HepG2 (cell line): ENCODE data around the gene RAB3D. TPM values are rescaled to one million over a fixed set of nuclear protein-coding genes. Genes with fewer than 3 reads are reported as not detected.

ENCODE experiments used
- FOSL2 ChIP-seq: sonication (generic); formaldehyde crosslinking; IDR thresholded peaks from 2 replicates; pipeline ENCODE4 v1.4.0; 2020; ENCODE audit warnings: missing genetic modification reagents
- GATAD1 ChIP-seq: IDR thresholded peaks from 2 replicates; pipeline ENCODE4 v1.6.1; 2016; ENCODE audit warnings: missing genetic modification reagents, missing compliant biosample characterization
- KMT2A ChIP-seq: sonication (generic); formaldehyde crosslinking; IDR thresholded peaks from 2 replicates; pipeline ENCODE4 v1.4.0; 2020; ENCODE audit warnings: missing genetic modification reagents
- MLLT10 ChIP-seq: sonication (generic); formaldehyde crosslinking; IDR thresholded peaks from 2 replicates; pipeline ENCODE4 v1.4.0; 2020; ENCODE audit warnings: missing genetic modification reagents
- PAF1 ChIP-seq: IDR thresholded peaks from 2 replicates; pipeline ENCODE4 v1.6.1; 2016; ENCODE audit warnings: missing genetic modification reagents, missing compliant biosample characterization
- SALL2 ChIP-seq: sonication (generic); formaldehyde crosslinking; IDR thresholded peaks from 2 replicates; pipeline ENCODE4 v1.8.1; 2023; ENCODE audit warnings: mild to moderate bottlenecking, missing genetic modification reagents, inconsistent platforms
- ZNF343 ChIP-seq: sonication (generic); formaldehyde crosslinking; IDR thresholded peaks from 2 replicates; pipeline ENCODE4 v1.4.0; 2020; ENCODE audit warnings: mild to moderate bottlenecking, missing genetic modification reagents
- ZNF550 ChIP-seq: sonication (generic); formaldehyde crosslinking; IDR thresholded peaks from 2 replicates; pipeline ENCODE4 v1.4.0; 2020; ENCODE audit warnings: mild to moderate bottlenecking, missing genetic modification reagents, borderline replicate concordance
- ZNF644 ChIP-seq: IDR thresholded peaks from 2 replicates; pipeline ENCODE4 v1.6.1; 2016; ENCODE audit warnings: low read depth
- ZNF674 ChIP-seq: sonication (generic); formaldehyde crosslinking; IDR thresholded peaks from 2 replicates; pipeline ENCODE4 v1.5.0; 2020; ENCODE audit warnings: low read depth, mild to moderate bottlenecking, missing genetic modification reagents
- polyA plus RNA-seq, 8 experiments: library from polyadenylated mRNA; depleted of rRNA in 3 of 8; stranded (reverse) in 7 of 8; unstranded in 1 of 8; fragments of >200 nt; fragmentation: Illumina TruSeq in 4 of 8; extraction: Trizol in 4 of 8; gene quantifications; 2 replicates each; pipeline versions ENCODE4 v1.2.1 to v1.2.3, GENCODE V29; 2011 to 2016; ENCODE audit warnings: low read depth in 4 of 8, missing spikeins in 1 of 8, mixed read lengths in 1 of 8; ENCODE audit not compliant: insufficient read depth in 1 of 8
- total RNA-seq, 5 experiments: library from RNA; depleted of rRNA; stranded (reverse); fragments of >200 nt; fragmentation: Illumina TruSeq; extraction: Trizol; gene quantifications; 2 replicates each; pipeline ENCODE4 v1.2.3, GENCODE V29; 2016; ENCODE audit warnings: low read depth in 1 of 5
- TF ChIP-seq, protein P1 (sequence below): sonication (generic); formaldehyde crosslinking; IDR thresholded peaks from 2 replicates; pipeline ENCODE4 v1.8.0; 2022; ENCODE audit warnings: missing genetic modification reagents, mild to moderate bottlenecking, inconsistent platforms, borderline replicate concordance
- TF ChIP-seq, protein P2 (sequence below): sonication (generic); formaldehyde crosslinking; IDR thresholded peaks from 2 replicates; pipeline ENCODE4 v1.4.0; 2020; ENCODE audit warnings: missing genetic modification reagents; ENCODE audit errors: not compliant biosample characterization
- TF ChIP-seq, protein P3 (sequence below): sonication (generic); formaldehyde crosslinking; IDR thresholded peaks from 2 replicates; pipeline ENCODE4 v1.5.0; 2020; ENCODE audit warnings: mild to moderate bottlenecking, missing genetic modification reagents, borderline replicate concordance
- TF ChIP-seq, protein P4 (sequence below): IDR thresholded peaks from 2 replicates; pipeline ENCODE4 v1.6.1; 2016; ENCODE audit warnings: missing compliant biosample characterization, missing genetic modification reagents, borderline replicate concordance
- TF ChIP-seq, protein P5 (sequence below): fragments of 450-650 bp; IDR thresholded peaks from 2 replicates; pipeline ENCODE4 v1.6.1; 2016

Gene RAB3D
- total and polyA plus RNA-seq, 2 of the 13 experiments (the other 11 are each of a cell fraction or from before 2014, with no cell fraction given): 2.0 to 16.1 TPM

DNA sequence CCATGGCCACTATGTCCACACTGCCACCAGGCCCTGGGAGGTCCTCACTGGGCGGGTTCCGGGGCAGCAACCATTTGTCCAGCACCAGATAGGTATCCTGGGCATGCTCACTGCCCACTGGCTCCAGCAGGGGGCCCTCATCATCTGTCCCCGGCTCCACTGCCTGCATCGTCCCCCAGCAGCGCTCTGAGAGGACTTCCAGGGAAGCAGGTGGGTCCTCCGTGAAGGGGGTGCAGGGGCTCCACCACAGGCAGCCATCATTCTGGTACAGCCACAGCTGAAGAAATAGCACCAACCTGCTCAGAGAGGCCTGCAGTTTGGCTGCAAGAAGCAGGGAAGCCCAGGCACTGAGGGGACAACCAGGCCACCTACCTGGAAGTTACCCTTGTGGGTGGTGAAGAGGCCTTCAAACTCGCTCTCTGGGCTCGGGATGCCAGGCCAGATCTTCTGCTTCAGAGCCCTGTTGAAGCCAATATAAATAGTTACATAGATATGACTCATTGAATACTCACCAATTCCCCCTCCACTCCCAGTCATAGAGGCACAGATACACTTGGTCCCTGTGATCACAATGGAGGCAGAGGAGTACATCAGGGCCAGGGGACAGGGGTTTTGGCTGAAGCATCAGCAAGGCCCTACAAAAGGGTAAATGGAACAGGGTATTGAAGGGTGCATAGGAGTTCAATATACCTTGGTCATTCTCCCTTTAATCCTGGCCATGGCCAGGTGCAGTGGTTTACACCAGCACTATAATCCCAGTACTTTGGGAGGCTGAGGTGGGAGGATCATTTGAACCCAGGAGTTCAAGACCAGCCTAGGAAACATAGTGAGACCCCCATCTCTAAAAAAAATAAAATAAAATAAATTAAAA, 39.1 kb upstream of the RAB3D start (continued):
- TF ChIP-seq, protein P1, sequence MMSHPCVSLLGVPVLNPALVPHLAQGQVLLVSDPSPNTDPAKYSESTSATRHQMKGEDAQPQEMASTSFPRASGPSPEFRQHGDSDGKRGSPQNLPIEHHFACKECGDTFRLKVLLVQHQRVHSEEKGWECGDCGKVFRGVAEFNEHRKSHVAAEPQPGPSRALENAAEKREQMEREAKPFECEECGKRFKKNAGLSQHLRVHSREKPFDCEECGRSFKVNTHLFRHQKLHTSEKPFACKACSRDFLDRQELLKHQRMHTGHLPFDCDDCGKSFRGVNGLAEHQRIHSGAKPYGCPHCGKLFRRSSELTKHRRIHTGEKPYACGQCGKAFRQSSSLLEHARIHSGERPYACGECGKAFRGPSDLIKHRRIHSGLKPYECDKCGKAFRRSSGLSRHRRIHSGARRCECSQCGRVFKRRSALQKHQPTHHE: no peak
- TF ChIP-seq, protein P2, sequence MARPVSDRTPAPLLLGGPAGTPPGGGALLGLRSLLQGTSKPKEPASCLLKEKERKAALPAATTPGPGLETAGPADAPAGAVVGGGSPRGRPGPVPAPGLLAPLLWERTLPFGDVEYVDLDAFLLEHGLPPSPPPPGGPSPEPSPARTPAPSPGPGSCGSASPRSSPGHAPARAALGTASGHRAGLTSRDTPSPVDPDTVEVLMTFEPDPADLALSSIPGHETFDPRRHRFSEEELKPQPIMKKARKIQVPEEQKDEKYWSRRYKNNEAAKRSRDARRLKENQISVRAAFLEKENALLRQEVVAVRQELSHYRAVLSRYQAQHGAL (CRISPR knock-in tag): no peak
- TF ChIP-seq SALL2 (CRISPR knock-in tag) (no peak), FOSL2 (peak; percentile 5; the same call in 1 of the 2 replicates), KMT2A (CRISPR knock-in tag) (no peak), GATAD1 (CRISPR knock-in tag) (no peak), ZNF674 (CRISPR knock-in tag) (no peak), ZNF644 (CRISPR knock-in tag) (no peak), MLLT10 (CRISPR knock-in tag) (no peak), ZNF550 (CRISPR knock-in tag) (no peak), ZNF343 (CRISPR knock-in tag) (no peak), PAF1 (CRISPR knock-in tag) (no peak)
- TF ChIP-seq, protein P3, sequence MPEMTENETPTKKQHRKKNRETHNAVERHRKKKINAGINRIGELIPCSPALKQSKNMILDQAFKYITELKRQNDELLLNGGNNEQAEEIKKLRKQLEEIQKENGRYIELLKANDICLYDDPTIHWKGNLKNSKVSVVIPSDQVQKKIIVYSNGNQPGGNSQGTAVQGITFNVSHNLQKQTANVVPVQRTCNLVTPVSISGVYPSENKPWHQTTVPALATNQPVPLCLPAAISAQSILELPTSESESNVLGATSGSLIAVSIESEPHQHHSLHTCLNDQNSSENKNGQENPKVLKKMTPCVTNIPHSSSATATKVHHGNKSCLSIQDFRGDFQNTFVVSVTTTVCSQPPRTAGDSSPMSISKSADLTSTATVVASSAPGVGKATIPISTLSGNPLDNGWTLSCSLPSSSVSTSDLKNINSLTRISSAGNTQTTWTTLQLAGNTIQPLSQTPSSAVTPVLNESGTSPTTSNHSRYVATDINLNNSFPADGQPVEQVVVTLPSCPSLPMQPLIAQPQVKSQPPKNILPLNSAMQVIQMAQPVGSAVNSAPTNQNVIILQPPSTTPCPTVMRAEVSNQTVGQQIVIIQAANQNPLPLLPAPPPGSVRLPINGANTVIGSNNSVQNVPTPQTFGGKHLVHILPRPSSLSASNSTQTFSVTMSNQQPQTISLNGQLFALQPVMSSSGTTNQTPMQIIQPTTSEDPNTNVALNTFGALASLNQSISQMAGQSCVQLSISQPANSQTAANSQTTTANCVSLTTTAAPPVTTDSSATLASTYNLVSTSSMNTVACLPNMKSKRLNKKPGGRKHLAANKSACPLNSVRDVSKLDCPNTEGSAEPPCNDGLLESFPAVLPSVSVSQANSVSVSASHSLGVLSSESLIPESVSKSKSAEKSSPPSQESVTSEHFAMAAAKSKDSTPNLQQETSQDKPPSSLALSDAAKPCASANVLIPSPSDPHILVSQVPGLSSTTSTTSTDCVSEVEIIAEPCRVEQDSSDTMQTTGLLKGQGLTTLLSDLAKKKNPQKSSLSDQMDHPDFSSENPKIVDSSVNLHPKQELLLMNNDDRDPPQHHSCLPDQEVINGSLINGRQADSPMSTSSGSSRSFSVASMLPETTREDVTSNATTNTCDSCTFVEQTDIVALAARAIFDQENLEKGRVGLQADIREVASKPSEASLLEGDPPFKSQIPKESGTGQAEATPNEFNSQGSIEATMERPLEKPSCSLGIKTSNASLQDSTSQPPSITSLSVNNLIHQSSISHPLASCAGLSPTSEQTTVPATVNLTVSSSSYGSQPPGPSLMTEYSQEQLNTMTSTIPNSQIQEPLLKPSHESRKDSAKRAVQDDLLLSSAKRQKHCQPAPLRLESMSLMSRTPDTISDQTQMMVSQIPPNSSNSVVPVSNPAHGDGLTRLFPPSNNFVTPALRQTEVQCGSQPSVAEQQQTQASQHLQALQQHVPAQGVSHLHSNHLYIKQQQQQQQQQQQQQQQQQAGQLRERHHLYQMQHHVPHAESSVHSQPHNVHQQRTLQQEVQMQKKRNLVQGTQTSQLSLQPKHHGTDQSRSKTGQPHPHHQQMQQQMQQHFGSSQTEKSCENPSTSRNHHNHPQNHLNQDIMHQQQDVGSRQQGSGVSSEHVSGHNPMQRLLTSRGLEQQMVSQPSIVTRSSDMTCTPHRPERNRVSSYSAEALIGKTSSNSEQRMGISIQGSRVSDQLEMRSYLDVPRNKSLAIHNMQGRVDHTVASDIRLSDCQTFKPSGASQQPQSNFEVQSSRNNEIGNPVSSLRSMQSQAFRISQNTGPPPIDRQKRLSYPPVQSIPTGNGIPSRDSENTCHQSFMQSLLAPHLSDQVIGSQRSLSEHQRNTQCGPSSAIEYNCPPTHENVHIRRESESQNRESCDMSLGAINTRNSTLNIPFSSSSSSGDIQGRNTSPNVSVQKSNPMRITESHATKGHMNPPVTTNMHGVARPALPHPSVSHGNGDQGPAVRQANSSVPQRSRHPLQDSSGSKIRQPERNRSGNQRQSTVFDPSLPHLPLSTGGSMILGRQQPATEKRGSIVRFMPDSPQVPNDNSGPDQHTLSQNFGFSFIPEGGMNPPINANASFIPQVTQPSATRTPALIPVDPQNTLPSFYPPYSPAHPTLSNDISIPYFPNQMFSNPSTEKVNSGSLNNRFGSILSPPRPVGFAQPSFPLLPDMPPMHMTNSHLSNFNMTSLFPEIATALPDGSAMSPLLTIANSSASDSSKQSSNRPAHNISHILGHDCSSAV (CRISPR knock-in tag): no peak
- TF ChIP-seq, protein P4, sequence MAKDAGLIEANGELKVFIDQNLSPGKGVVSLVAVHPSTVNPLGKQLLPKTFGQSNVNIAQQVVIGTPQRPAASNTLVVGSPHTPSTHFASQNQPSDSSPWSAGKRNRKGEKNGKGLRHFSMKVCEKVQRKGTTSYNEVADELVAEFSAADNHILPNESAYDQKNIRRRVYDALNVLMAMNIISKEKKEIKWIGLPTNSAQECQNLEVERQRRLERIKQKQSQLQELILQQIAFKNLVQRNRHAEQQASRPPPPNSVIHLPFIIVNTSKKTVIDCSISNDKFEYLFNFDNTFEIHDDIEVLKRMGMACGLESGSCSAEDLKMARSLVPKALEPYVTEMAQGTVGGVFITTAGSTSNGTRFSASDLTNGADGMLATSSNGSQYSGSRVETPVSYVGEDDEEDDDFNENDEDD (CRISPR knock-in tag): no peak
- TF ChIP-seq, protein P5, sequence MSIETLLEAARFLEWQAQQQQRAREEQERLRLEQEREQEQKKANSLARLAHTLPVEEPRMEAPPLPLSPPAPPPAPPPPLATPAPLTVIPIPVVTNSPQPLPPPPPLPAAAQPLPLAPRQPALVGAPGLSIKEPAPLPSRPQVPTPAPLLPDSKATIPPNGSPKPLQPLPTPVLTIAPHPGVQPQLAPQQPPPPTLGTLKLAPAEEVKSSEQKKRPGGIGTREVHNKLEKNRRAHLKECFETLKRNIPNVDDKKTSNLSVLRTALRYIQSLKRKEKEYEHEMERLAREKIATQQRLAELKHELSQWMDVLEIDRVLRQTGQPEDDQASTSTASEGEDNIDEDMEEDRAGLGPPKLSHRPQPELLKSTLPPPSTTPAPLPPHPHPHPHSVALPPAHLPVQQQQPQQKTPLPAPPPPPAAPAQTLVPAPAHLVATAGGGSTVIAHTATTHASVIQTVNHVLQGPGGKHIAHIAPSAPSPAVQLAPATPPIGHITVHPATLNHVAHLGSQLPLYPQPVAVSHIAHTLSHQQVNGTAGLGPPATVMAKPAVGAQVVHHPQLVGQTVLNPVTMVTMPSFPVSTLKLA: no peak
